Erythroblast (primary cell): ENCODE measurements around the gene FBN3.
"Not testable (repeated sequence)": the region's sequence is repeated elsewhere in the genome, so short reads cannot be mapped to it uniquely, and the experiment has no call there.

Source experiments
- DNase-seq, 2 experiments: peaks; one replicate each; lab custom pipeline; 2025; lab: John Stamatoyannopoulos, UW
- GATA1 ChIP-seq: IDR thresholded peaks from 2 replicates; pipeline ENCODE4 v1.6.1; 2011; ENCODE audit warnings: low read depth, mild to moderate bottlenecking, control low read depth, low read length, moderate library complexity
- POLR2A ChIP-seq: IDR thresholded peaks from 2 replicates; pipeline ENCODE4 v1.6.1; 2011; ENCODE audit warnings: mild to moderate bottlenecking, low read length

FBN3 gene

DNA sequence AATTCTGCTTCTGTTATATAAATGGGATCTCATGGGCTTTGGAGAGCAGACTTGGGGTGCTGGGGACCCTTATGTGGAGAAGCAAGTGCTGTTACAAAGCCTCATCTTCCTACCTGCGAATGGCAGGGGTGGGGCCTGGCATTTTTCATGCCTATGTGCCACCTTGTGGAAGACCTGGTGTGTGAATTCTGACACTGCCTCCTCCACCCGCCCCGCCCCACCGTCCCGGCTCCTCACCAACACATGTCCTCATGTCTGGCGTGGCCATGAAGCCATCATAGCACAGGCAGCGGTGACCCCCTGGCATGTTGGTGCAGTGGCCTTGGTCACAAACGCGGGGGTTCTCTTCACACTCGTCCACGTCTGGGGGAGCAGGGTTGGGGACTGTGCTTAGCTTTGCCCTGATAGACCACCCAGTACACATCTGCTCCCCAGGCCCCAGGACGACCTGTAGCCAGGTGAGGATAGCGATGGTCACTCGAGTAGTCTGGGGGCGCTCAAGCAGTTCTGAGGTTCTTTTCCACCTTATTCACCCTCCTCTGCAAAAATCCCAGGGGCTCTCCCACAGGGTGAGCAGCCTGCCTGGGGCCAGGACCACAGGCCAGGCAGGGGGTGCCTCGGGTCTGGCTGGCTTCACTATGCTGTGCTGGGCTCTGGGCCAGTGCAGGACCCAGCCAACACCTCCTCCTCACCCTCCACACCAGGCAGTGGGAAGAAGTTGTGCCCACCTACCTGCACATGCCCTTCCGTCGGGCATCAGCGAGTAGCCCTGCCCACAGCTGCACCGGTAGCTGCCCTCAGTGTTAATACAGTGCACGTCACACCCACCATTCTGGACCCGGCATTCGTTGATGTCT is 32.7 kb downstream of the FBN3 start:
- TF ChIP-seq POLR2A (no peak), GATA1 (no peak)
- no peak for DNase-seq

GRCh38 chr19:8115805-8116396 is 33.5 kb downstream of the FBN3 start:
- TF ChIP-seq POLR2A (no peak), GATA1 (no peak)

DNA sequence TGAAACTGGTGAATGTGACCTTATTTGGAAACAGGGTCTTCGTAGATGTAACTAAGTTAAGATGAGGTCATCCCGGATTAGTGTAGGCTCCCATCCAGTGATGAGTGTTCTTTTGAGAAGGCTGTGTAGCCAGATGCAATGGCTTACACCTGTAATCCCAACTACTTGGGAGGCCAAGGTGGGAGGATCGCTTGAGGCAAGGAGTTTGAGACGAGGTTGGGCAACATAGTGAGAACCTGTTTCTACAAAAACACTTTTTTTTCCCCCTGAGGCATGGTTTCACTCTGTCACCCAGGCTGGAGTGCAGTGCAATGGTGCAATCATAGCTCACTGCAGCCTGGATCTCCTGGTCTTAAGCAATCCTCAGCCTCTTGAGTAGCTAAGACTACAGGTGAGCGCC is 36.4 kb downstream of the FBN3 start:
- DNase-seq: no peak

More at GRCh38 chr19:8115805-8116396, 33.5 kb downstream of the FBN3 start:
- DNase-seq: no peak

DNA sequence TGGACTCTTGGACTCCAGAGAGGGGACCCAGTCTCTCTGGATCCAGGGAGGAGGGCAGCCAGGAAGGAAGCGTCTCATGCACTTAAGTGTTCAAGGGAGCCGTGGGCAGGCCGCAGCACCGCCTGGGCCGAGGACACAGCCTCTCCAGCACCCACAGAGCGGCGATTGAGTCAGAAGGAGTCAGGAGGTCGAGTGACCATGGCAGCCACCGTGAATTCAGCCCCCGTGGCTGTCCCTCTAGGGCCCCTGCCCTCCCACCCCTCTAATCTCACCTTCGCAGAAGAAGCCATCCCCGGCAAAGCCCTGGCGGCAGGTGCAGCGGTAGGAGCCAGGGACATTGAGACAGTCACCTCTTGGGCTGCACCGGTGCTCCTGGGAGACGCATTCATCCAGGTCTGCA is 38.0 kb downstream of the FBN3 start:
- no peak for DNase-seq
- TF ChIP-seq POLR2A (no peak), GATA1 (no peak)

More for the DNA sequence above, 36.4 kb downstream of the FBN3 start:
- TF ChIP-seq GATA1 (no peak), POLR2A (no peak)

- TF ChIP-seq POLR2A (no peak), GATA1 (no peak)
- DNase-seq: no peak
Measured at GRCh38 chr19:8110931-8111330, 38.5 kb downstream of the FBN3 start.

DNA sequence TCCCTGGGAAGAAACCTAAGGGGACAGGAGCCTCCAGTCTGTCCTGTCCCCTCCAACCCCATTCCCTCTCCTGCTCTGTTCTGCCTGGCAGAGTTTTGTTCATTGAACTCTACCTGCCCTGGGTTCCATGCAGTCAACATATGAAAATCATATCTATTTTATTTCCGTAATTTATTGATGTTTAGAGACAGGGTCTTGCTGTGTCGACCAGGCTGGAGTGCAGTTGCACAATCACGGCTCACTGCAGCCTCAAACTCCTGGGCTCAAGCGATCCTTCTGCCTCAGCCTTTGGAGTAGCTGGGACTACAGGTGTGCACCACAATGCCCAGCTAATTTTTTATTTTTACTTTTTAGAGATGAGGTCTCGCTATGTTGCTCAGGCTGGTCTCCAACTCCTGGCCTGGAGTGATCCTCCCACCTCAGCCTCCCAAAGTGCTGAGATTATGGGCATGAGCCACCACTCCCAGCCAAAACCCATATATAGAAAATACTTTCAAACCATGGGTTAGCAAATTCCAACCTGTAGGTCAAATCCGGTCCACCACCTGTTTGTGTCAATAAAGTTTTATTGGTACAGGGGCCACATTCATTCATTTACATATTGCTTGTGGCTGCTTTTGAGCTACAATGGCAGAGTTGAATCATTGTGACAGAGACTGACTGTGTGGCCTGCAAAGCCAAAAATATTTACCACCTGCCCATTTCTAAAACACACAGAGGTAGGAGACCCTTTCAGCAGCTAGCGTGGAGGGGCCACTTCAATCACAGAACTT is 39.3 kb downstream of the FBN3 start:
- DNase-seq: no peak
- TF ChIP-seq POLR2A (no peak), GATA1 (no peak)

DNA sequence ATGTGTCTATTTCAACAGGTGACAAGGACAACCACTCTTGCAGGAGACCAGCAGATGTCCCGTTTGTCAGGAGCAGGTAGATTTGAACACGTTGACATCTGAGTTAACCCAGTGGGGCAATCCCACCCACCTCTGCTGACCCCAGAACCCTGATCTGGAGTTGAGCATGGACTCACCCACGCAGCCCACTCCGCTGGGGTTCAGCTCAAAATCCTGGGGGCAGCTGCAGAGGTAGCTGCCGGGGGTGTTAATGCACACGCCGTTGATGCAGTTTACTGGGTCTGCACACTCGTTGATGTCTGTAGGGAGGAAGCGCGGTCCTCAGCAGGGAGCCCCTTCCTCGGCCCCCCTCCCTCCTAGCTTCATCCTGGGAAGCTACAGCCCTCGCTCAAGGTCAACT is 39.9 kb downstream of the FBN3 start:
- no peak for TF ChIP-seq POLR2A
- TF ChIP-seq GATA1: no peak
- DNase-seq: no peak

GRCh38 chr19:8108560-8109445 is 40.6 kb downstream of the FBN3 start:
- no peak for DNase-seq
- no peak for TF ChIP-seq POLR2A
- no peak for TF ChIP-seq GATA1

GRCh38 chr19:8107301-8107903 is 42.0 kb downstream of the FBN3 start:
- no peak for DNase-seq
- TF ChIP-seq POLR2A (no peak), GATA1 (no peak)

GRCh38 chr19:8105471-8105870 is 43.9 kb downstream of the FBN3 start:
- TF ChIP-seq GATA1 (no peak), POLR2A (no peak)
- no peak for DNase-seq

GRCh38 chr19:8101910-8102309 is 47.5 kb downstream of the FBN3 start:
- DNase-seq: not testable (repeated sequence)

- no peak for DNase-seq
- TF ChIP-seq GATA1: no peak
- no peak for TF ChIP-seq POLR2A
Measured at GRCh38 chr19:8101311-8101710, 48.1 kb downstream of the FBN3 start.
